Lower leg skin (tissue), 4 donors: ENCODE data around the gene TAGLN3. TPM values are rescaled to one million over a fixed set of nuclear protein-coding genes. Genes with fewer than 3 reads are reported as not detected.
"Not testable (repeated sequence)": the region's sequence is repeated elsewhere in the genome, so short reads cannot be mapped to it uniquely, and the experiment has no call there.

Source experiments
- DNase-seq, 2 donors: peaks; one replicate each; pipeline ENCODE4 v3.0.0-alpha.2; 2019; ENCODE audit warnings: low spot score in 2 of 2
- H3K4me3 ChIP-seq: fragments of 200-600 bp; sonication (generic); 2 replicates; pipeline ENCODE4 v1.5.1; 2017; ENCODE audit warnings: mild to moderate bottlenecking, low read depth; ENCODE audit not compliant: poor library complexity, severe bottlenecking
- POLR2A ChIP-seq, 2 donors: fragments of 450-650 bp; IDR thresholded peaks; one replicate each; pipeline ENCODE4 v1.6.1; 2016 to 2017; ENCODE audit warnings: antibody characterized with exemption in 2 of 2, mild to moderate bottlenecking in 1 of 2, moderate library complexity in 1 of 2
- WGBS, 2 donors: methylation state at CpG; one replicate each; pipeline ENCODE4 v1.1.5; 2018; 5-methylcytosine and 5-hydroxymethylcytosine counted together
- intact Hi-C: fragments of 100-400 bp; cut with DNase I; formaldehyde crosslinking; loops from one replicate; pipeline ENCODE4 v1.15.0; 2023; ENCODE audit warnings: low total_unique reads
- total RNA-seq, 4 donors: library from RNA; depleted of rRNA; stranded (reverse); fragments of >200 nt; gene quantifications; one replicate each; pipeline ENCODE4 v1.1.0, GENCODE V29; 2016
- TF ChIP-seq, protein P1 (sequence below), 3 donors: fragments of 450-650 bp; IDR thresholded peaks; one replicate each; pipeline ENCODE4 v1.5.1; 2016; ENCODE audit warnings: antibody characterized with exemption in 3 of 3, mild to moderate bottlenecking in 3 of 3, moderate library complexity in 2 of 3

TAGLN3 gene
- total RNA-seq, 4 donors from 2014 or later, result 0.37 to 0.68 TPM; not detected in 2

DNA sequence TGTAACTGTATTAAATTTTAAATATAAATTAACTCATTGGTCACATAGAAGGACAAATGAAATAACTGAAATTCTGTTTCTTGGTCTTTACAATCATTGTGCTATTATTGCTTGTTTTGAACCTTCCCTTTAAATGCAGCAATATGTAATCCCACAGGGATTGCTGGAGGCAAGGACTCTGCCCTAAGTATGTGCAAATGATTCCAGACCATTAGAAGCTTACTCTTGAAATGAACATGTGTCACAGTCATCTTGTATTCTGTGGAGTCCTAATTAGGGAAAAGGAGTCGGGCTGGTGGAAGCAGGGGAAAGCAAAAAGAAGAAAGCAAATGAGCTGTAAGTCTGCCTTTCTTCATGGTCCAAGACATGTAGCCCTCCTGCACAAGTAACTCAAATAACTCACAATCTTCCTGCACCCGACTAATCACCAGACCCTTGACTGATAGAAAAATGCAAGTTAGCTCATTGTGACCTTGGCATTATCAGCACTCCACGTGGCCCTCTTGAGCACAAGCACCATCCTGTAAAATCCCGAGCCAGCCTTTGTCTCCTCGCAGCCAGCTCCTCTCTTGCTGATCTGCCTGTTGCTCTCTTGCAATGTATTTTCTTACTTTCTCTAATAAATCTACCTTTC lies 33.5 kb downstream of the TAGLN3 start:
- intact Hi-C loops, result no loop called here
- no peak overlapping the region for H3K4me3 ChIP-seq
- TF ChIP-seq, protein P1, sequence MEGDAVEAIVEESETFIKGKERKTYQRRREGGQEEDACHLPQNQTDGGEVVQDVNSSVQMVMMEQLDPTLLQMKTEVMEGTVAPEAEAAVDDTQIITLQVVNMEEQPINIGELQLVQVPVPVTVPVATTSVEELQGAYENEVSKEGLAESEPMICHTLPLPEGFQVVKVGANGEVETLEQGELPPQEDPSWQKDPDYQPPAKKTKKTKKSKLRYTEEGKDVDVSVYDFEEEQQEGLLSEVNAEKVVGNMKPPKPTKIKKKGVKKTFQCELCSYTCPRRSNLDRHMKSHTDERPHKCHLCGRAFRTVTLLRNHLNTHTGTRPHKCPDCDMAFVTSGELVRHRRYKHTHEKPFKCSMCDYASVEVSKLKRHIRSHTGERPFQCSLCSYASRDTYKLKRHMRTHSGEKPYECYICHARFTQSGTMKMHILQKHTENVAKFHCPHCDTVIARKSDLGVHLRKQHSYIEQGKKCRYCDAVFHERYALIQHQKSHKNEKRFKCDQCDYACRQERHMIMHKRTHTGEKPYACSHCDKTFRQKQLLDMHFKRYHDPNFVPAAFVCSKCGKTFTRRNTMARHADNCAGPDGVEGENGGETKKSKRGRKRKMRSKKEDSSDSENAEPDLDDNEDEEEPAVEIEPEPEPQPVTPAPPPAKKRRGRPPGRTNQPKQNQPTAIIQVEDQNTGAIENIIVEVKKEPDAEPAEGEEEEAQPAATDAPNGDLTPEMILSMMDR (IDR thresholded peaks at IDR 0.05), result no peak
- TF ChIP-seq POLR2A (IDR thresholded peaks at IDR 0.05), result no peak
- DNase-seq, result no peak
- 66 to 78% methylated on average over 5 of the region's 5 CpGs for WGBS, 2 donors

DNA sequence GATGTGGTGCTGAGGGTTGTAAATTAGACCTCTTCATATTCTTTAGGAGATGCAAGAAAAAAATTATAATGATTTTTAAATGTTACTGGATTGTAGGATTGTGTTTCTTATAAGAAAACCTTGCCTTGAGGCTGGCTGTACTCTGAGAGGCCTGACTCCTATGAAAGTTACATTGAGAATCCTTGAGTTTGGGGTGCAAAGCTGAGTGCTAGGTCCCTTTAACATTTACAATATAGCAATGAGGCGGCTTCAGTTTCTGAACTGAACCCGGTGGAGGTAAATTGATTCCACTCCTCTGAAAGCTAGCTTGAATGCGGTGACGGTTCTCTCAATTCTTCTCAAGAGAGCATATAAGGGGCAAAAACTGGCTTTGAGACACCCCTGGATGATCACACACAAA lies 35.7 kb downstream of the TAGLN3 start, which contains the start of gene TMPRSS7:
Gene TMPRSS7, plus strand, starts transcription at position 301 of the 400 bp plus-strand sequence. CDS start 110 bp downstream, outside the sequence.
- TF ChIP-seq, protein P1 (IDR thresholded peaks at IDR 0.05), result no peak
- no peak for TF ChIP-seq POLR2A (IDR thresholded peaks at IDR 0.05)
- intact Hi-C loops, result no loop called here
- DNase-seq, result no peak
- no peak within 1 kb of the TSS for H3K4me3 ChIP-seq
- WGBS, 2 donors, result 80 to 90% methylated on average over 4 of the region's 4 CpGs

DNA sequence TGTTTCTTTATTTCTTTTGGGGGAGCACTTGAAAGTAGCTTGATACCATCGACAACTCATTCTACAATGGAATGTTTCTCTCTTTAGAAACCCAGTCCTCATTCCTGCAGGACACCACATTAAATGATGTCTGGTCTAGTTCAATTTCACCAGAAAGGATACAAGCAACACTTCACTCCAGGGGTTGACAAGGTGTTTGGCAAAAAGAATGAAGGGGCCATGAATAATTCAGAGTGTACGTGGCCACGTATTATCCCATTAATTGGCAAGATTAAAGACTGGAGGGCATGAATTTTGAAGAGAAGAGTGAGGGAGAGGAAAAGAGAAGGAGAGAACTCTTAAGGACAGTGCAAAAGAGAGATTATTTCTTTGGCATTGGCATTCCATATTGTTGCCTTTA lies 36.5 kb downstream of the TAGLN3 start:
- no peak for TF ChIP-seq POLR2A (IDR thresholded peaks at IDR 0.05)
- TF ChIP-seq, protein P1 (IDR thresholded peaks at IDR 0.05), result no peak
- intact Hi-C loops, result no loop called here
- WGBS, 2 donors, result 63 to 70% methylated on average over 3 of the region's 3 CpGs
- H3K4me3 ChIP-seq, result no peak overlapping the region
- no peak for DNase-seq

DNA sequence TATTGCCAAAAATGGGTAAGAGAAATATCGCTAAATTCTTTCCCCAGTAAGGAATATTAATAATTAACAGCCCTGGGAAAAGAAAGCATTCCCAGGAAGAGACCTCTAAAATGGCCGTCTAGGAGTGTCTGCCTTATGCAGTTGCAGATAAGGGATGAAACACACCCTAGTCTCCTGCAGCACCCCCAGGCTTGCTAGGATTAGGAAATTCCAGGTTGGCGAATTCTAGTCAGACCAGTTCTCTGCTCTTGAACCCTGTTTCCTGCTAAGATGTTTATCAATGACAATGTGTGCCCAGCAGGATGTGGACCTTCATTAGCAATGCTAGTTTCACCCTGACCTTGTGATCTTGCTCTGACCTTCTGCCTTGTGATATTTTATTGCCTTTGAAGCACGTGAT lies 38.5 kb downstream of the TAGLN3 start:
- intact Hi-C loops, H3K4me3 ChIP-seq, DNase-seq: not testable (repeated sequence)
- WGBS, 2 donors, result 55 to 60% methylated on average over 4 of the region's 4 CpGs

DNA sequence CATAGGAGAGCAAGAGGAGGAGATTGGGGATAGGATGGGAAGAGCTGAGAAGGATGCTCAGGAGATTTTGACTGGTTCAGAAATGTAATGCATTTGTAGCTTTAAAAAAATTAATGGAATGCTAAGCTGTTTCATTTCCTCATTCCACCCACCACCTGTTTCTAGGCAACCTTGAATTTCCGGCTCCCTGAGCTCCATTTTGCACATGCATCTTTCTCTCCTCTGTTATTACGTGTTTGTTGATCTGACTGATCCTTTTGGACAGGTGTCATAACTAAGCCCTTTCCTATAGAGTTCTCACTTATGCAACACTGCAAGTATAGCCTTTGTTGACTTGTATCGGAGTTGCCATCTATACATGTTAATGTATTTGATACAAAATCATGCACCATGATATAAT lies 40.1 kb downstream of the TAGLN3 start:
- H3K4me3 ChIP-seq, result no peak overlapping the region
- intact Hi-C loops, result no loop called here
- no peak for TF ChIP-seq POLR2A (IDR thresholded peaks at IDR 0.05)
- TF ChIP-seq, protein P1 (IDR thresholded peaks at IDR 0.05), result no peak
- 39 to 52% methylated on average over 3 of the region's 3 CpGs for WGBS, 2 donors
- no peak for DNase-seq

DNA sequence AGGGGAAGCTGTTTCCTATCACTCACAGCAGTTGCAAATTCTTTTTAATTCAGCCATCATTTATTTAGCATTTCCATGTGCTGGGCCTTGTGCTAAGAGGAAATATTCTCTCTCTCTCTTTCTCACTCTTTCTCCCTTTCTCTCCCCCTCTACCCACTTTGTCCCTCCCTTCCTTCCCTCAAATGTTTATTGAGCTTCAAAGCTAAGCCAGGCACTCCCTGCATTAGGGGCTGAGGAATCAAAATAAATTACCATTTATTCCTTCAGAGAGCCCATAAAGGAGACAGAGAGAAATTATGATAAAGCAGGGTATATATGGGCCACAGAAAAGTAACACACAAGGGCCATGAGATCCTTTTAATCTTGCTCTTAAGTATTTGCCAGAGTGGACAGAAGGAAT lies 42.6 kb downstream of the TAGLN3 start:
- intact Hi-C loops, result loop anchor here (5.0 kb wide), 1 partner anchor 286 kb away; no protein-coding TSS in a partner anchor
- TF ChIP-seq, protein P1 (IDR thresholded peaks at IDR 0.05), result no peak
- no peak for TF ChIP-seq POLR2A (IDR thresholded peaks at IDR 0.05)
- H3K4me3 ChIP-seq, result no peak overlapping the region
- no peak for DNase-seq
